ENCODE measurements around the gene MCRS1.
"Not testable (repeated sequence)": the region's sequence is repeated elsewhere in the genome, so short reads cannot be mapped to it uniquely, and the experiment has no call there.

MCRS1 gene

GRCh38 chr12:49540229-49541139 lies 27.5 kb downstream of the MCRS1 start:
- no peak for DNase-seq

DNA sequence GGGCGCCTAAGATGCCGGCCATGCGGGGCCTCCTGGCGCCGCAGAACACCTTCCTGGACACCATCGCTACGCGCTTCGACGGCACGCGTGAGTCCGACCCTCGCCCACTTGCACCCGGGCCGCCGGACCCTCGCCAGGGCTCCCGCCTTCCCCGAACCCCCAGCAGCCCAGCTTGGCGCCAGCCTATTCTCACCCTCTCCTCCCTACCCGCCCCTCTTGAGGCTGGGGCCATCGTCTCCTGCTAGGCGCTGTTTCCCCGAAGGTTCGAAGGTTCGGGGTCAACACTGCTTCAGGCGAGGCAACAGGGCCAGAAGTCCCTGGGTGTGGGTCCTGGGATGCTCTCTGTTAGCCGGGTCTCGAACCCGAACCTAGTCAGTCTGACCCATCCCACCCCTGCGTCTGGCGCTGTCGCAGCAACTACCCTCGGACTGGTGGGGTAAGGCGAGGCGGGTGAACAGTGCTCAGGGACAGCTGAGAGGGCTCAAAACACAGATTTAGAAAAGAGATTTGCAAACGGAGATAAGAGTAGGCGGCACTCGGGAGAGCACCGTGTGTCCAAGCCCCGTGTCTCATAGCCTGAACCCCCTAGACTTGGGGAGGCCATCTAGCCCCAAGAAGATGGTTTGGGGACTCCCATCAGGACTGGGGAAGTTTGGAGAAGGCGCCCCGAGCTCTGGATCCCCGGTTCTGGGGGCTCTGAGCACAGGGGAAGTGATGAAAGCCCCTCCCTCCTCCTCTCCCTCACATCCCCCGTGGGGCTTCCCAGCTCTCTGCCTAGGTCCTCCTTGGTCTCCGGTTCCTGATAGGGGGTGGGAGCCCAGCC lies 28.3 kb downstream of the MCRS1 start:
- DNase-seq, result no peak

- DNase-seq, result peak; percentile 91
Observed at GRCh38 chr12:49538510-49539403, 29.2 kb downstream of the MCRS1 start, which contains the start of gene KCNH3. KCNH3 (plus strand) TSS chr12:49539030; CDS start chr12:49539417, 387 bp downstream.

- DNase-seq, result no peak
Observed at GRCh38 chr12:49537752-49538509, 30.0 kb downstream of the MCRS1 start.

DNA sequence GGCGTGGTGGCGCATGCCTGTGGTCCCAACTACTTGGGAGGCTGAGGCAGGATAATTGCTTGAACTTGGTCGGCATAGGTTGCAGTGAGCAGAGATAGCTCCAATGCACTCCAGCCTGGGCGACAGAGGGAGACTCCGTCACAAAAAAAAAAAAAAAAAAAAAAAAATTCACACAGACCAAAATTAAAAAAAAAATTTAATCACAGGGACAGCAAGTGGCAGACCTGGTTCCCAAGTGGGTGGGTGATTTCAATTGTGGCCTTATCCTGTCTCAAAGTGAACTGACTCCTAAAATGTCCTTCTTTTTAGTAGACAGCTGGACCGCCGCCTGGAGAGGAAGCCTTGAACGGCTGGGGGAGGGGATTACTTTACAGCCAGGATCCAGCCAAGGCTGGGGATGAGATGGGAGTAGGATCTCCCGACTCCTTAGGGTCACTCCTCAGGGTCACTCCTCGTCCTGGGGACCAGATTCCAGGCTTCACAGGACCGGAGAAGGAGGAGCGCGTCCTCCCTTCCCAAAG lies 30.7 kb downstream of the MCRS1 start:
- DNase-seq, result no peak

DNA sequence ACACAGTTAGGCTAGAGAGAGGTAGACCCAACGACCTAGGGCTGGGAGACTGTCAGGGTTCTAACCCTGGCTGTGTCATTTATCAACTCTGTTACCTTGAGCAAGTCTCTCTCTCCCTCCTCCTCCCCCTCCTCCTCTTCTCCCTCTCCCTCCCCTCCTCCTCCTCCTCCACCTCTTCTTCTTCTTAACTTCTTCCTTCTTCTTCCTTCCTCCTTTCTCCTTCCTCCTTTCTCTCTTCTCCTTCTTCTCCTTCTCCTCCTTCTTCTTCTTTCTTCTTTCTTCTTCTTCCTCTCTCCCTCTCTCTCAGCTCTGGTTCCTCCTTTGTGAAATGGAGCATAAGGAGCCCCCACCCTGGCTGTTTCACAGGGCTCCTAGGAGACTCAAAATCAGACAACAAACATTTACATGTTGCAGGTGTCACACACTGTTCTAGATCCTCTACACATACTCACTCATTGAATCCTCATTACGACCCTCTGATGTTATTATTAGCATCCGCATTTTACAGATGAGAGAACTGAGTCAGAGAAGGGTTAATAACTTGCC lies 31.3 kb downstream of the MCRS1 start:
- DNase-seq, result no peak

- no peak for DNase-seq
Observed at GRCh38 chr12:49535921-49536525, 31.9 kb downstream of the MCRS1 start.

GRCh38 chr12:49534731-49535278 lies 33.1 kb downstream of the MCRS1 start:
- no peak for DNase-seq

GRCh38 chr12:49534122-49534521 lies 33.8 kb downstream of the MCRS1 start:
- not testable (repeated sequence) for DNase-seq

- DNase-seq, result no peak
Observed at GRCh38 chr12:49533331-49533730, 34.6 kb downstream of the MCRS1 start.

DNA sequence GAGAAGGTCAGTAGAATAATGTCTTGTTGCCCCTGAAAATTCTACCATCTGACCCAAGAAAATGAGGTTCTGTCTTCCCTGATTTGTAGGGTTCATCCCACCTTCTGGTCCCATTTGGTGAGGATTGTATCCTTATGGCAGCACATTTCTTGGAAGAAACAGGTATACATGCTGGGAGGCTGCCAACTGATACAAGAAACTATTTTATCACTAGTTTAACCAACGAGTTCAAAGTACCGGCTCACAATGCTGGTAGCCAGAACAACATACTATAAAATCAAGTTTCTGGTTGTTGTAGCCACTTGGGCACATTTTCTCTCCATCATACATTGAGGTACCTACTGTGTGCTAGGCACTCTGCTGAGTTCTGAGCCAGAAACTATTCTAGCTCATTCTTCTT lies 36.2 kb downstream of the MCRS1 start:
- no peak for DNase-seq

- DNase-seq, result no peak
Observed at GRCh38 chr12:49529414-49529813, 38.5 kb downstream of the MCRS1 start.

DNA sequence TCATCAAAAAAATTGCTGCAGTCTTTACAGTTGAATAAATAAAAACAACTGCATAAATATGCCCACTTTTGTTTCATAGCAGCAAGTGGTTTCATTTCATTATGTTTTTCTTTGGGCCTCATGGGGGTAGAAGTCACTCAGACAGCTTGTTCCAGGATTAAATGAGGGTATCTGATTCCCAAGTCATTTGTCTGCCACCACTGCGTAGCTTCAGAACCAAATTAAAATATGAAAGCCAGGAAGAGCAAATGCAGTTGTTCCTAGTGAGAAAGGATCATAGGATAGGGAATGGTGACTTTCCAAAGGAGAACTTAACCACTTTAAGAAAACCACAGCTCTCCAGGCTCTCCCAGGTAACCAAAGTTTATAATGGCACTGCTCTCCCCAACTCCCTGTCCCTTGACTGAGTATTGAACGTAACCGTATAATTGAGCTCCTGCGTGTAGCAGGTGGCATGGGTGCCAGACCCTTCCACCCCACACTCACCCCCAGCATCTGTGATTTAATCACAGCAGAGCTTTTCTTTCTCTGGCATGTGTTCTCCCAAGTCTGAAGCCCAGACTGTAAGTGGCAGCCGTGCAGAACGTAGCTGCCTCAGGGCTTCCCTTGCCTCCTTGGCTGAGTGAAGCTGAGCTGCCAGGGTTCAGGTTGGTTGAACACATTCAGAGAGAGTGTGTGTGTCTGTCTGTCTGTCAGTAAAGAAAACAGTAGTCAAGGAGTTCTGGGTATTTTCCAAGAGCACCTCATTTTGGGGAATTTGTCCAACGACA lies 40.4 kb downstream of the MCRS1 start:
- DNase-seq, result no peak

DNA sequence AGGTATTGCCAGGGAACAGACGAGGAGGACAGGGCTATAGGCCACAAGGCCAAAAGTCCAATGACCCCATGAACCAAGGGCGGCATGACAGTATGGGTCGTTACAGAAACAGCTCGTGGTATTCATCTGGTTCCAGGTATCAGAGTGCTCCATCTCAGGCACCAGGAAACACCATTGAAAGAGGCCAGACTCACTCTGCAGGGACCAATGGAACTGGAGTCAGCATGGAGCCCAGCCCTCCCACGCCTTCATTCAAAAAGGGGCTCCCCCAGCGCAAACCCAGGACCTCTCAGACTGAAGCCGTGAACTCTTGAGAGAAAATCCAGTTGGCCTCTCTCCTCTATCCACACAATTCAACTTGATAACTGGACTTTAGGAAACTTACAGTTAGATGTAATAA lies 42.0 kb downstream of the MCRS1 start:
- no peak for DNase-seq

GRCh38 chr12:49524660-49525324 lies 43.1 kb downstream of the MCRS1 start:
- no peak for DNase-seq

DNA sequence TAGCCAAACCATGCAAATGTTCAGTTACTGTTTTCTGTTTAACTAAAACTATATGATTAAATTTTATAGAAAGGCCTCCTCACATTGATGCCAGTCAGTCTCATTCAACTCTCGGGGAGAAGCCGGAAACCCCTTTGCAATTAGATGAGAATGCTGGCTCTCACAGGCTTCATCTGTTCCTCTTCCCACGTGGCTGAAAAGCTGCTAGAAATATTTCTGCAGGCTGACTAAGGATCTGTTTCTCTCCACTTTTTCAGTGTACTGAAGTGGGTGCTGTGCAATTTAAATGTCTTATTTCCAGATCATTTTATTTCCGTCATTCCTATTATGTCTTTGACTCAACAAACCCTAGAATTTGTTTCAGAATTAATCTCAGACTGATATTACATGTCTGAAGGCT lies 46.6 kb downstream of the MCRS1 start:
- DNase-seq, result no peak

DNA sequence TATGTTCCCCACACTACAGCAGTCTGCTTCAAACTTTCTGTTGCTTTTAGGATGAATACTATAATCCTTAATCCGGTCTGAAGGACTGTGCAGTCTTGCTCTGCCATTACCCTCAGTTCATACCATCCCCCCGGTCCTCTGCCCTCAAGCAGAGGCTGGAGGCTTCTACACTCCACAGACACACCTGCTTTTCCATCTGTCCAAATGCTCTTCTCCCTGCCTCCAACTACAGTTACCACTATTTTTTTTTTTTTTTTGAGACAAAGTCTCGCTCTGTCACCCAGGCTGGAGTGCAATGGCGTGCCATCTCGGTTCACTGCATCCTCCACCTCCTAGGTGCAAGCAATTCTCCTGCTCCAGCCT lies 48.4 kb downstream of the MCRS1 start:
- DNase-seq, result no peak

DNA sequence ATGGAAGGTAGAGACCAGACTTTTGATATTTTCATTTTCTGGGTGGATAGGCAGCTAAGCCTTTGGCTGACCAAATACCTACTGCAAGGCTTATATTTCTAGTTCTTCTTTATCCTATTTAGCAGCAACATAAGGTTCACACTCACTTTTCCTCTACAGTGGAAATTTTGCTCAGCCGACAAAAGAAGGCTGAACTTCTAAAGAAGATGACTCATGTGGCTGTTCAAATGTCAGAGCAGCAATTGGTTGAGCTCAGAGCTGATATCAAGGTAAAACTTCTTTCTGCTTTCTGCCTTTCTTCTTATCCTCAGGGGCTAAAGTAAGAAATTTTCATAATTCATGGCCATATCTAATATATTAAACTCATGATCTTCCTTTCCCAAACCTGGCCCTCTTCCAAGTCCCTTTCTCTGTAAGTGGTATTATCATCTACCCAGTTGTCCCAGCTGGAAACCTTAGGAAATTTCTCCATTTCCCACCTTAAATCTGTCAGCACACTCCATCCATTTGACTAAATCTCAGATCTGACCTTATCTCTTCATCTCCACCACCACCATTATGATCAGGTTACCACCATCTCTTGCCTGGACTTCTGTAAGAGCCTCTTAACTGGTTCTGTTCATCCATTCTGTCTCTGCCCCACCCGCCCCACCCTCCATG lies 48.9 kb downstream of the MCRS1 start:
- DNase-seq, result no peak

DNA sequence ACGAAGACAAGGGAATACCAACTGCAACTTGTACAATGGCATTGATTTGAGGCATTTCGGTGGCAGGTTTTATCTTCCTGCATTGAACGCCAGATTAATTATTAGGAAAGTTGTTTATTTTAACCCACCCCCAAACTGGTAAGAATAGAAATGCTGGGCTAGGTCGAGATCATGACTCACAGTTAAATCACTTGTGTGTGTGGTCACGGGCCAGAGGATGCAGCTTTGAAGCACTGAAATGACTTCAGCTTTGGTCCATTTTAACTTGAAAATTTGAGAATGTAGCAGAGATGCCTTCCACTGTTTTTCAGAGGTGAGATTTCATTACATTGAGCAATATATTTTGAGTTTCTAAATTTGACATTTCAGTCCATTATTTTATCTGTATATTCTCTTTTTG lies 52.7 kb downstream of the MCRS1 start:
- no peak for DNase-seq
